Gastroesophageal sphincter (tissue), 3 donors: Measurements from ENCODE around the gene CSNK2A3.

Experiments used
- CTCF ChIP-seq, 4 experiments: fragments of 200-600 bp in 2 of 4; fragments of 450-650 bp in 2 of 4; sonication (generic) in 1 of 4; IDR thresholded peaks; one replicate each; pipeline ENCODE4 v1.5.1; 2017 to 2019; ENCODE audit warnings: antibody characterized with exemption in 4 of 4, mild to moderate bottlenecking in 2 of 4, moderate library complexity in 2 of 4
- EP300 ChIP-seq: sonication (generic); formaldehyde crosslinking; IDR thresholded peaks from one replicate; pipeline ENCODE4 v1.6.1; 2017; ENCODE audit warnings: antibody characterized with exemption, mild to moderate bottlenecking

- TF ChIP-seq CTCF (IDR thresholded peaks at IDR 0.05) (no peak), EP300 (no peak)
These were observed 39.0 kb downstream of the CSNK2A3 start for GRCh38 chr11:11313902-11314692.
